HS-27A (cell line): Measurements from ENCODE around the gene LAIR2.

Source experiments
- DNase-seq: peaks from one replicate; pipeline ENCODE4 v3.0.0-alpha.2; 2012; ENCODE audit warnings: low read depth, missing footprints

The LAIR2 gene, protein sequence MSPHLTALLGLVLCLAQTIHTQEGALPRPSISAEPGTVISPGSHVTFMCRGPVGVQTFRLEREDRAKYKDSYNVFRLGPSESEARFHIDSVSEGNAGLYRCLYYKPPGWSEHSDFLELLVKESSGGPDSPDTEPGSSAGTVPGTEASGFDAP

DNA sequence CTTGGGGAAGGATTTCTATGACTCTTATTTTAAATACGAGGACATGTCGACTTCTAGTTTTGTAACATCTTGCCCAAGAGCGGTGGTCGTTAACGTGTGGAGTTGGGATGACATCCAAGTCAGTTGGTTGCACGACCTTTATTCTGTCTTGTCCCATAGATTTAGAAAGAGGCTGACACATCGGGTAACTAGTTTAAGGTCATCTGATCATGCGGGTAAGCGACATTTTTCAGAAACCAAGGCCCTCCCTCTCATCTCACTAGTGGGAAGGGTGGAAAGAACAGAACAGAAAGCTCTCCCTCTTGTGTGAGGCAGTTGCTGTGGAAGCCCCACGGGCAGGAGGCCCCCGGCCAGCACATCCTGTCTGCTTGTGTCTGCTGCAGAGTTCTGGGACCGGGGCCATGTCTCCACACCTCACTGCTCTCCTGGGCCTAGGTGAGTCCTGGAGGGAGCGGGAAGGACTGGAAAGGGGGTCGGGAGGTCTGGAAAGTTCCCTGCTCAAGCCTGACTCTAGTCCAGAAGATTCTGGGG is at the start of gene LAIR2:
LAIR2 (plus strand) TSS at position 314 of the 531 bp plus-strand sequence; CDS start at position 402, 88 bp downstream.
- no peak for DNase-seq

GRCh38 chr19:54453921-54454780 is 48.5 kb upstream of the LAIR2 start:
- no peak for DNase-seq

- DNase-seq, result no peak
Measured at GRCh38 chr19:54454781-54455675, 47.6 kb upstream of the LAIR2 start.

DNA sequence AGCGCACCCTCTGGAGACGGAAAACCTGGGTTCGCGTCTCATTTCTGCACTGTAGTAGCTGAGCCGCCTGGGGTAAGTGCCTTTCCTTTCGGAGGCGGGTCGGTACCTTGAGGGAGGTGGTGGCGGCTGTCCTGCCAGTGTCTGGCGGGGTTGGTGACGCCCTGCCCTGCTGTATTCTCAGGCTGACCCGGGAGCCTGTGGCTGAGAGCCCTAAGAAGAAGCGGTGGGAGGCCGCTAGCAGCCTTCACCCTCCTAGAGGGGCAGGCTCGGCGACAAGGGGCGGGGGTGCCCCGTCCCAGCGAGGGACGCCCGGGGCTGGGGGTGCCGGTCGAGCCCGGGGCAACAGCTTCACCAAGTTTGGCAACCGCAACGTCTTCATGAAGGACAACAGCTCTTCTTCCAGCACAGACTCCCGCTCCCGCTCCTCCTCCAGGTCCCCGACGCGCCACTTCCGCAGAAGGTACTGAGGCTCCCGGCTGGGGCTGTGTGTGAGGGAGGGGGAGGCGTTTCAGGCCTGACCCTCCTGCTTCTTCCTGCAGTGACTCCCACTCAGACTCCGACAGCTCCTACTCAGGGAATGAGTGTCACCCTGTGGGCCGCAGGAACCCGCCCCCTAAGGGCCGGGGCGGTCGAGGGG is 46.7 kb upstream of the LAIR2 start:
- DNase-seq, result no peak

DNA sequence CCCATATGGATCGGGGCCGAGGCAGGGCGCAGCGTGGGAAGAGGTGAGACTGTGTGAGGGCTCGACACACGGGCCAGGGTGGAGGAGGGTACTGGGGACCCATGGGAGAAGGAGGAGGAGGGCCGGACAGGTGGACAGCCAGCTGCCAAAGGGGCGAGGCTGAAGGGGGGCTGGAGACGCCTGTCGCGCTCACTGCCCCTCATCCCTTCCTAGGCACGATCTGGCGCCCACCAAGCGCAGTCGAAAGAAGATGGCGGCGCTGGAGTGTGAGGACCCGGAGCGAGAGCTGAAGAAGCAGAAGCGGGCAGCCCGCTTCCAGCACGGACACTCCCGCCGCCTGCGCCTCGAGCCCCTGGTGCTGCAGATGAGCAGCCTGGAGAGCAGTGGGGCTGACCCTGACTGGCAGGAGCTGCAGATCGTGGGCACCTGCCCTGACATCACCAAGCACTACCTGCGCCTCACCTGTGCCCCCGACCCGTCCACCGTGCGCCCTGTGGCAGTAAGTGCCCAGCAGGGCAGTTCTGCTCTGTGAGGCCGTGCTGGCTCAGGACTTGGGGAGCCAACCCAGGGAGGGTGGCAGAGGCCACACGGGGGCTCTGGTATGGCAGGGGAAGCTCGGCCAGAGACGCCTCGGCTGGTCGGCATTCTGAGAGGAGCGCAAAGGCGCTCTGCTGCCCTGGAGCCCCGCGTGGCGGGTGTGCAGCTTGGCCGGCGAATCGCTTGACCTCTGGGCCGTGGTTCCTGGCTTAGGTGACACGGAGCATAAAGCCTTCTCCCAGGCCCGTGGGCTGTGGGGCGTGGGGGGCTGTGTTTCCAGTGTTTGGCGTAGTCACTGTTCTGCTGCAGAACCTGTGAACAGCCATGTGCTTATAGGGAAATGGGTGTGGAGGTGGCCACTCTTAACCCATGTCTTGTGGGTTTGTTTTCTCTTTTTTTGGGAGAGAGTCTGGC is 45.9 kb upstream of the LAIR2 start:
- DNase-seq, result no peak

DNA sequence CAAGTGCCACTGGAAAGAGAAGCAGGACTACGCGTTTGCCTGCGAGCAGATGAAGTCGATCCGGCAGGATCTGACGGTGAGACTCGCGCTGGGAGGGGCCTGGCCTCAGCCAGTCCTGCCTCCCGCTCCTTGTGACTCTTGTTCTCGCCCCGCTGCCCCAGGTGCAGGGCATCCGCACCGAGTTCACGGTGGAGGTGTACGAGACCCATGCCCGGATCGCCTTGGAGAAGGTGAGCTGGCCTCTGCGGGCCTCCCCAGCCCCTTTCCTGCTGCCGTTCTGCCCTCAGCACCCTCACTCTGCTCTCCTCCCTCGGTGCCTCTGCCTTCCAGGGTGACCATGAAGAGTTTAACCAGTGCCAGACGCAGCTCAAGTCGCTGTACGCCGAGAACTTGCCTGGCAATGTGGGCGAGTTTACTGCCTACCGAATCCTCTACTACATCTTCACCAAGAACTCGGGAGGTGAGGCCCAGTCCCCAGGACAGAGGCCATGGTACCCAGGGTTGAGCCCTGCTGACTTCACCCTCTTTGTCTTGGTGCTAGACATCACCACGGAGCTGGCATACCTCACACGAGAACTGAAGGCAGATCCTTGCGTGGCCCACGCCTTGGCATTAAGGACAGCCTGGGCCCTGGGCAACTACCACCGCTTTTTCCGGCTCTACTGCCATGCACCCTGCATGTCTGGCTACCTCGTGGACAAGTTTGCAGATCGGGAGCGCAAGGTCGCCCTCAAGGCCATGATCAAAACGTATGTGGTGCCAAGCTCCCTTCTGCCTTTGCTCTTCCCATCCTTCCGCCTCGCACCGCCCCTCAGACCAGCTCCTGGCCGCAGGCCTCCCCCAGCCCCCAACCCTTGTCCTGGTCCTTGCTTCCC is 44.6 kb upstream of the LAIR2 start:
- DNase-seq, result no peak

GRCh38 chr19:54458648-54459281 is 43.9 kb upstream of the LAIR2 start:
- DNase-seq, result no peak

DNA sequence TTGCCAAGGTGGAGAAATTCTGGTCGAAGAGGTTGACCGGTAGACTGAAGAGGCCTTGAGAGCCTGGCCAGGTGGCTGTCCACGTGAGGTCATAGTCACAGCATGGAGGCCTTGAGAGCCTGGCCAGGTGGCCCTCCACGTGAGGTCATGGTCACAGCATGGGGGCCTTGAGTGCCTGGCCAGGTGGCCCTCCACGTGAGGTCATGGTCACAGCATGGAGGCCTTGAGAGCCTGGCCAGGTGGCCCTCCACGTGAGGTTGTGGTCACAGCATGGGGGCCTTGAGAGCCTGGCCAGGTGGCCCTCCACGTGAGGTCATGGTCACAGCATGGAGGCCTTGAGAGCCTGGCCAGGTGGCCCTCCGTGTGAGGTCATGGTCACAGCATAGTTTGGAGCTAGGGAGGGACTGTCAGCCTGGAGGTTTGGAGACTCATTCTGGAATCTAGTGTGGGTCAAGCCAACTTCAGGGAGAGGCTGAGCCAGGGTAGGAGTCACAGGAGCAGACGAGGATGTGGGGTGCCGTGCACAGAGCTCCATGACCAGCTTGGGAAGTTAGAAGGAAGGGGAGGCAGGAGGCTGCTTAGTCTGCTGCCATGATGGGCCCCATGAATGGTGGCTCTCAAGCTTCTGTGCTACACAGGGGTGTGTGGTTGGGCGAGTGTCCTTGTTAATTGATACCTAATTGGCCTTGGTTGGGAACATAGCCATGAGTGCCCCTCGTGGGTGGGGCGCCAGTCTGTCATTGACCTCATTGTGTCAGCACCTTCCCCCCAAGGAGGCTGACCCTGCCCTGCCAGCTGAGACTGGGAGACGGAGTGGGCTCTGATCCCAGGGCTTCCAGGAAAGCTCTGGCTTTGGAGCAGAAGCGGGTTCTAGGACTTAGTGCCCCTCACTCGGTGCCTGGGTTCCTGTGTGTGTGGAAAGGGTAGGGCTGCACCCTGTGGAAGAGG is 43.1 kb upstream of the LAIR2 start:
- DNase-seq, result no peak

DNA sequence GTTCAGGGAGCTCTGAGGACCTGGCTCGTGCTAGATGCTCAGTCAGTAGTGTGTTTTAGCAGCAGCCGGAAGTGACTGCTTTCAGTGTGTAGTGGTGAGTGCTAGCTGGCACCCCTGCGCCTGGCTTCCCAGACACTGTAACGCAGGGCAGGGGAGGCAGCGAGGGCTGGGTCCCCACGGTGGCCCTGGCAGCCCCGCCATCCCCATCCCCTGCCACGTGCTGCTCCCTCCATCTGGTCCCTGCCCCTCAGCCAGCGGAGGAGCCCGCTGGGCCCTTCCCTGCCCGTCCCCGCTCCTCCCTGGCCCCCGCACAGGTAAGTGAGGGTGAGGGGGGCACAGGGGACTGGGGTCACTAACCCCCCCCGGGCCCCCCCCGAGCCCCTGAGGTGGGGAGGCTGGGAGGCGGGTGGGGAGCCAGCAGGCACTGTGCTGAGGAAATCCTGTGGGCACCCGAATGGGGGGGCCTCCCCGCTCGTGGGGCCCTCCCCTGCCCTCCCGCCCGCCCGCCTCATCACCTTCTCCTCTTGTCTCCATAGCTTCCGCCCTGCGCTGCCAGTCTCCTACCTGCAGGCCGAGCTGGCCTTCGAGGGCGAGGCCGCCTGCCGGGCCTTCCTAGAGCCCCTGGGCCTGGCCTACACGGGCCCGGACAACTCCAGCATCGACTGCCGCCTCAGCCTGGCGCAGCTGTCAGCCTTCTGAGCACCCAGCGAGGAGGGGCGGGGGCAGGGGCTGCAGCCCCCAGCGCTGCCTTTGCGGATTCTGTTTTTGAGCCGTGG is 42.2 kb upstream of the LAIR2 start:
- no peak for DNase-seq

- DNase-seq, result no peak
Measured at GRCh38 chr19:54461210-54461609, 41.4 kb upstream of the LAIR2 start.

GRCh38 chr19:54461613-54462012 is 41.0 kb upstream of the LAIR2 start:
- no peak for DNase-seq

DNA sequence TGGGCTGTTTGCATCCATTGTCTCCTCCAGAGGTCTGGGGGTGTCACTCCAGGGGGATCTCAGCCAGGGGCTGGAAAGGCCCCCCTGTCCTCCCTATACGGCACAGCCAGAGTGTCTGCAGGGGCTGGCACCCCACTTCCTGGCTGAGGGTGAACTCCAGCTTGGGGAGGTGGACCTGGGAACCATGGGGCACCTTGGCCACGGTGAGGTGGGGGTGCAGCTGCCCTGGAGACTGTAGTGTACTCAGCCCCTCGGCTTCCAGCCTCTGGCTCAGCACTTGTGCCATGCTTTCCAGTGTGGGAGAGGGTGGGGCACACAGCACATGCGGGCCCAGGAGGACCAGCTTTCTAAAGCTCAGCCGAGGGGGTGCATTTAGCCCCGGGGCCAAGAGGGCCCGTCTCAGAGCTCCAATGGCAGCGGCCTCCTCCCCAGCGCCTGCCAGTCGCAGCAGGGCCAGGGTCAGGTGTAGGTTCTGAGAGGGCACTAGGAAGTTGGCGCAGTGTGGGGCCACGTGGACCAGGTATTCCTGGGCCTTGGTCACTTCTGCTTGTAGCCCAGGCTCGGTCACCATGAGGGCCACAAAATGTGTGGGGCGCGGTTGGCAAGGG is 40.5 kb upstream of the LAIR2 start:
- no peak for DNase-seq

DNA sequence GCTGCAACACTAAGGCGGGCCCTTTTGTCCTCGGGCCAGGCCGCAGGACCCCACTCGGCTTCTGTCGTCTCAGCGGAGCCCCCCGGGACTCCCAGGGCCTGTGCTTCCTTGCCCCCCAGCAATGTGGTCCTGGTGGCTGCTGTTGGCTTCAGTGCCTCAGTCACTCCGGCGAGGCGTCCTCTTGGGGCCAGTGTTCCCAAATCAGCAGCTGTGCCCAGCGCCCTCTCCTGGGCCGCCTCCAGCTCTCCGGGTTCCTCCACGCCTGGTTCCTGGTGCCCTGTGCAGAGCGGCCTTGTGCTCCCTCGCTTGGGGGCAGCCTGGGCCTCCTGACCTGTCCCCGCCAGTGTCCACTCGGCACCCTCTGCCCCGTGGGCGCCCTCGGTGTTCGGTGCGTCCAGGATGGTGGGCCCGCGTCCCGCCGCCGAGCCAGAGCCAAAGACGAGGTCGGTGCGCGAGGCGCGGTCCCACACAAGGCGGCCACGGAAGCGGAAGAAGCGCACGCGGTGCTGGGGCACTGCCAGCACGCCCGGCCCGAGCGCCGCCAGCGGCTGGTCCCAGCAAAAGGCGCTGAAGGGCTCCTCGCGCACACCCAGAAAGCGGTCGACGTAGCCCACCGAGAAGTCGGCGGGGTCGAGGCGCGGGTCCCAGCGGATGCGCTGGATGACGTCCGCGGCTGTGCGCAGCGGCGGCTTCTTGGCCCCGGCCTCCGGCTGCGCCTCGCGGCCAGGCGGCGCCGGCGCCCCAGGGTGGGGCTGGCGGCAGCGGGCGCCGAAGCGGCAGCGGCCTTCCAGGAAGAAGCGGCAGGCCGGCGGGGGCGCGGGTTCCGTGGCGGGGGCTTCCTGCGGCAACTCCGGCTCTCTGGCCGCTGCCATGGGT is 39.7 kb upstream of the LAIR2 start:
- peak; percentile 75 for DNase-seq

DNA sequence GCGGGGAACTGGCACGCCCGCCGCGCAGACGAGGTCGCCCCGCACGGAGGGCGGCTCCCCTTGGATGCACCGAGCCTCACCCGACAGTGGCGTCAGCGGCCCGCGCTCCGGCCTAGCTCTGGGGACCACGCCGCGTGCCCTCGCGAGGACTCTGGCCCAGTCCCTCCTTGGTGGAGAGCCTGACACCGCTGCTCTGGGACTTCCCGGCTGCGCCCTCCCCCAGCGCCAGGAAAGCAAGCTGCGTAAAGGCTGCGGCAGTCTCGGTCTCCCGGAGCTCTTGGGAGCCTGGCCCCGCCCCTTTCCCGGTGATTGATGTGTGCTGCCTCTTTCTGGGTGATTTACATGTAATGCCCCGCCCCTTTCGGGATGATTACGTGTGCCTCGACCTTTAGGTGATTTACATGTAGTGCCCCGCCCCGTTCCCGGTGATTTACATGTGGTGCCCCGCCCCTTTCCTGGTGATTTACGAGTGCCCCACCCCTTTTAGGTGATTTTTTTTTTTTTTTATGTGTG is 39.0 kb upstream of the LAIR2 start, which contains the start of gene LENG9:
LENG9 (minus strand) TSS at position 248 of the 513 bp plus-strand sequence. CDS start 252 bp downstream, outside the sequence.
- peak; percentile 98 for DNase-seq

DNA sequence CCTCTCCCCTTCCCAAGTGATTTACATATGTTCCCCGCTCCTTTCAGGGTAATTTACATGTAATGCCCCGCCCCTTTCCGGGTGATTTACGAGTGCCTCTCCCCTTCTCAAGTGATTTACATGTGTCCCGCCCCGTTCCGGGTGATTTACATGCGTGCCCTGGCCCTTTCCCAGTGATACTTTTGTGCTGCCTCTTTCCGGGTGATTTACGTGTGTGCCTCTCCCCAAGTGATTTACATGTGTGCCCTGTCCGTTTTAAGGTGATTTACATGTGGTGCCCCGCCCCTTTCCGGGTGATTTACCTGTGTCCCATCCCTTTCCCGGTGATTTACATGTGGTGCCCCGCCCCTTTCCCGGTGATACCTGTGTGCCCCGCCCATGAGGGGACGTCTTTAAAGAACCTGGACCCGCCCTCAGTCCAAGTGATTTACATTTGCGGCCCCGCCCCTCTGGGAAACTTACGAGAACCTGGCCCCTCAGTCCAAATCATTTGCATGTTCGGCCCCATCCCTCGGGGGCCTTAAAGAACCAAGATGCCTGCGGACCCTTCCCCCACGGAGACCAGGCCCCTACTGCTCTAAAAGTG is 38.5 kb upstream of the LAIR2 start:
- peak; percentile 79 for DNase-seq
